AG04450 (cell line): ENCODE results near the gene PIGK. TPM values are rescaled to one million over a fixed set of nuclear protein-coding genes. Genes with fewer than 3 reads are reported as not detected.

Experiments
- CTCF ChIA-PET: fragments of 300-600, 350-600 bp; formaldehyde crosslinking; extraction: SDS; loops from one replicate; lab custom pipeline; 2022; ENCODE audit warnings: antibody characterized with exemption, inconsistent platforms; lab: Charles Lee
- POLR2A ChIA-PET: fragments of 350-600 bp; formaldehyde crosslinking; extraction: SDS; loops from one replicate; lab custom pipeline; 2021; ENCODE audit warnings: antibody characterized with exemption, inconsistent platforms; lab: Yijun Ruan, JAX
- DNase-seq: peaks from one replicate; pipeline ENCODE4 v3.0.0-alpha.2; 2011; ENCODE audit warnings: low read depth, low spot score
- H3K27ac ChIP-seq: one replicate; pipeline ENCODE4 v1.5.1; 2012; ENCODE audit warnings: low read depth, low read length, control low read depth
- H3K27me3 ChIP-seq: one replicate; pipeline ENCODE4 v1.6.0; 2012; ENCODE audit warnings: low read length; ENCODE audit not compliant: control insufficient read depth, insufficient read depth
- H3K4me3 ChIP-seq: 2 replicates; pipeline ENCODE4 v1.5.1; 2011; ENCODE audit warnings: mild to moderate bottlenecking, low read depth, low read length, control low read depth
- H3K9me3 ChIP-seq: 2 replicates; pipeline ENCODE4 v1.5.1; 2012; ENCODE audit warnings: low read length; ENCODE audit not compliant: control insufficient read depth, insufficient read depth
- CTCF ChIP-seq: IDR thresholded peaks from 2 replicates; pipeline ENCODE4 v1.5.1; 2011; ENCODE audit warnings: low read depth, low read length, control low read depth, inconsistent platforms
- polyA plus RNA-seq: library from polyadenylated mRNA; depleted of rRNA; stranded (reverse); fragments of >200 nt; gene quantifications from 2 replicates; pipeline ENCODE4 v1.2.3, GENCODE V29; 2011

The PIGK gene
- polyA plus RNA-seq, 1 experiment, result 48.8 TPM

DNA sequence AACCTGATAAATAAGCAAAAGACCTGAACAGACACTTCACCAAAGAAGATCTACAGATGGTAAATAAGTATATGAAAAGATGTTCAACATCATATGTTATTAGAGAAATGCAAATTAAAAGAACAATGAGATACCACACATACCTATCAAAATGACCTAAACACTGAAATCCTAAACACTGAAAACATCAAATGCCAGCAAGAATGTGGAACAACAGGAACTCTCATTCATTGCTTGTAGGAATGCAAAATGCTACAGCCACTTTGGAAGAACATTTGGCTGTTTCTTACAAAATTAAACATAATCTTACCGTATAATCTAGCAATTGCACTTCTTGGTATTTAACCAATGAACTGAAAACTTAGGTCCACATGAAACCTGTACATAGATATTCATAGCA lies 14.9 kb upstream of the PIGK start:
- DNase-seq, result no peak
- Histone ChIP-seq H3K4me3 (no peak overlapping the region), H3K9me3 (0 out of 2 replicates have a peak, but pooled peaks cover 4% of the 10 kb centered on the region), H3K27me3 (no peaks in the 10 kb centered on the region), H3K27ac (no peak overlapping the region)
- ChIA-PET CTCF (no interaction called here), POLR2A (no interaction called here)
- no peak for TF ChIP-seq CTCF

GRCh38 chr1:77232829-77233228 lies 13.6 kb upstream of the PIGK start:
- Histone ChIP-seq H3K27me3 (no peaks in the 10 kb centered on the region), H3K27ac (no peak overlapping the region), H3K4me3 (no peak overlapping the region), H3K9me3 (0 out of 2 replicates have a peak, but pooled peaks cover 4% of the 10 kb centered on the region)
- ChIA-PET POLR2A (no interaction called here), CTCF (no interaction called here)
- no peak for TF ChIP-seq CTCF
- no peak for DNase-seq

GRCh38 chr1:77230051-77230450 lies 10.8 kb upstream of the PIGK start:
- ChIA-PET POLR2A (no interaction called here), CTCF (no interaction called here)
- Histone ChIP-seq H3K27ac (no peak overlapping the region), H3K4me3 (no peak overlapping the region), H3K9me3 (0 out of 2 replicates have a peak, but pooled peaks cover 4% of the 10 kb centered on the region), H3K27me3 (no peaks in the 10 kb centered on the region)
- TF ChIP-seq CTCF, result no peak
- DNase-seq, result no peak

- CTCF ChIA-PET, result no interaction called here
- TF ChIP-seq CTCF, result no peak
- Histone ChIP-seq H3K27ac (no peak overlapping the region), H3K27me3 (no peaks in the 10 kb centered on the region), H3K9me3 (0 out of 2 replicates have a peak, but pooled peaks cover 4% of the 10 kb centered on the region), H3K4me3 (no peak overlapping the region)
- POLR2A ChIA-PET, result no interaction called here
- no peak for DNase-seq
These were observed 9.6 kb upstream of the PIGK start for GRCh38 chr1:77228836-77229235.

DNA sequence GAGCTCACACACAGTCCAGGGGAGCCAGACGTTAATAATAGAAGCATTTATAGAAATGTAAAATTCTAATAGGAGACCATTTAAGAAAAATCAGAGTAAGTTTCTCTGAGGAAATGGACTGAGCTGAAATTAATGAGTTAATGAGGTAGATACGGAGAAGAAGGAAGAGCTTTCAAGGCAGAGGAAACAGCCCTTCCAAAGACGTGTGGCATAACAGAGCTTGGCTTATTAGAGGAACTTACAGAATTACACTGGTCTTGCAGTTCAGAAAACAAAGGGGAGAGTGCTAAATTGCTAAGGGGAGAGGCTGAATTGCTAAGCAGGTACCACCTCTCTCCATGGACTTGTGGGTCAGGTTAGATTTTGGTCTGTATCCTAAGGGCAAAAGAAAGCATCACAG lies 8.2 kb upstream of the PIGK start:
- TF ChIP-seq CTCF, result no peak
- CTCF ChIA-PET, result no interaction called here
- Histone ChIP-seq H3K9me3 (no peaks in the 10 kb centered on the region), H3K4me3 (no peak overlapping the region), H3K27ac (no peak overlapping the region), H3K27me3 (no peaks in the 10 kb centered on the region)
- POLR2A ChIA-PET, result no interaction called here
- DNase-seq, result no peak
